SK-N-SH (cell line): ENCODE measurements around the gene MPV17L2. TPM values are rescaled to one million over a fixed set of nuclear protein-coding genes. Genes with fewer than 3 reads are reported as not detected.

Experiments used
- CTCF ChIA-PET: fragments of 300-600, 350-600 bp; formaldehyde crosslinking; extraction: SDS; loops from one replicate; lab custom pipeline; 2021; lab: Yijun Ruan, JAX
- POLR2A ChIA-PET: fragments of 350-600 bp; sonication (Branson Sonifier 250); formaldehyde crosslinking; extraction: SDS; loops from one replicate; lab custom pipeline; 2020; ENCODE audit warnings: antibody characterized with exemption, inconsistent platforms; lab: Yijun Ruan, JAX
- DNase-seq: peaks from one replicate; pipeline ENCODE4 v3.0.0; 2012
- H2AFZ ChIP-seq: fragments of 200-600 bp; sonication (generic); 2 replicates; pipeline ENCODE4 v1.8.1; 2016; ENCODE audit warnings: antibody characterized with exemption, mild to moderate bottlenecking, low read depth
- H3F3A ChIP-seq: fragments of 200-600 bp; sonication (generic); replicated peaks from 2 replicates; pipeline ENCODE3; 2016; ENCODE audit warnings: antibody characterized with exemption, mild to moderate bottlenecking; ENCODE audit not compliant: insufficient read depth
- H3K27ac ChIP-seq, 2 experiments: fragments of 200-500 bp in 1 of 2; fragments of 200-600 bp in 1 of 2; sonication (Bioruptor generic) in 1 of 2; sonication (generic), shearing (Covaris generic) in 1 of 2; 2 replicates each; pipeline versions ENCODE4 v1.5.1 to v1.6.1; 2014 to 2016; ENCODE audit warnings: low read depth in 2 of 2, inconsistent platforms in 1 of 2, low read length in 1 of 2, mild to moderate bottlenecking in 1 of 2, mixed read lengths in 1 of 2
- H3K27me3 ChIP-seq: fragments of 200-600 bp; sonication (generic), shearing (Covaris generic); 2 replicates; pipeline ENCODE4 v1.6.1; 2016; ENCODE audit warnings: mixed run types; ENCODE audit not compliant: insufficient read depth
- H3K36me3 ChIP-seq, 2 experiments: fragments of 200-500 bp in 1 of 2; fragments of 200-600 bp in 1 of 2; sonication (Bioruptor generic) in 1 of 2; sonication (generic) in 1 of 2; replicated peaks in 1 of 2; 2 replicates each; pipeline versions ENCODE3 to v1.5.1; 2014 to 2016; ENCODE audit warnings: low read length in 1 of 2, mild to moderate bottlenecking in 1 of 2; ENCODE audit not compliant: insufficient read depth in 2 of 2, control insufficient read depth in 1 of 2
- H3K4me1 ChIP-seq, 2 experiments: fragments of 200-500 bp in 1 of 2; fragments of 200-600 bp in 1 of 2; sonication (Bioruptor generic) in 1 of 2; sonication (generic), shearing (Covaris generic) in 1 of 2; 2 replicates each; pipeline versions ENCODE4 v1.5.1 to v1.6.1; 2014 to 2016; ENCODE audit warnings: low read depth in 1 of 2, low read length in 1 of 2, mixed run types in 1 of 2; ENCODE audit not compliant: insufficient read depth in 2 of 2, control insufficient read depth in 1 of 2
- H3K4me2 ChIP-seq: fragments of 200-600 bp; sonication (generic), shearing (Covaris generic); 2 replicates; pipeline ENCODE4 v1.6.1; 2017; ENCODE audit warnings: mixed run types
- H3K4me3 ChIP-seq, 2 experiments: fragments of 200-500 bp in 1 of 2; fragments of 200-600 bp in 1 of 2; sonication (Bioruptor generic) in 1 of 2; sonication (generic), shearing (Covaris generic) in 1 of 2; 2 replicates each; pipeline versions ENCODE4 v1.5.1 to v1.8.1; 2014 to 2016; ENCODE audit warnings: low read depth in 2 of 2, inconsistent platforms in 1 of 2, low read length in 1 of 2, mild to moderate bottlenecking in 1 of 2, mixed read lengths in 1 of 2, moderate library complexity in 1 of 2
- H3K79me2 ChIP-seq: fragments of 200-600 bp; sonication (generic); 2 replicates; pipeline ENCODE4 v1.8.1; 2017; ENCODE audit warnings: mild to moderate bottlenecking; ENCODE audit not compliant: insufficient read depth
- H3K9ac ChIP-seq: fragments of 200-600 bp; sonication (generic); 2 replicates; pipeline ENCODE4 v1.6.1; 2017; ENCODE audit warnings: mixed run types
- H3K9me2 ChIP-seq: fragments of 200-600 bp; sonication (generic); 2 replicates; pipeline ENCODE4 v1.6.1; 2017; ENCODE audit warnings: mixed run types
- H3K9me3 ChIP-seq: fragments of 200-600 bp; sonication (generic); 2 replicates; pipeline ENCODE4 v1.6.1; 2017; ENCODE audit warnings: mixed run types, mild to moderate bottlenecking, moderate library complexity
- H4K20me1 ChIP-seq: fragments of 200-600 bp; sonication (generic); 2 replicates; pipeline ENCODE4 v1.6.1; 2017; ENCODE audit warnings: mild to moderate bottlenecking, mixed run types; ENCODE audit not compliant: insufficient read depth
- ELF1 ChIP-seq: IDR thresholded peaks from 2 replicates; pipeline ENCODE4 v1.4.0; 2012
- EP300 ChIP-seq, 2 experiments: IDR thresholded peaks; 2 replicates each; pipeline versions ENCODE4 v1.4.0 to v1.6.1; 2012; ENCODE audit warnings: borderline replicate concordance in 1 of 2, low read depth in 1 of 2, low read length in 1 of 2
- FOSL2 ChIP-seq: IDR thresholded peaks from 2 replicates; pipeline ENCODE4 v1.4.0; 2012; ENCODE audit warnings: low read depth, mild to moderate bottlenecking, moderate library complexity, borderline replicate concordance
- FOXJ3 ChIP-seq: sonication (generic); formaldehyde crosslinking; IDR thresholded peaks from 2 replicates; pipeline ENCODE4 v1.5.1; 2020; ENCODE audit warnings: mild to moderate bottlenecking, missing genetic modification reagents
- GABPA ChIP-seq: IDR thresholded peaks from 2 replicates; pipeline ENCODE4 v1.4.0; 2012; ENCODE audit warnings: low read depth, mild to moderate bottlenecking
- GATA2 ChIP-seq: sonication (generic); formaldehyde crosslinking; IDR thresholded peaks from 2 replicates; pipeline ENCODE4 v1.5.0; 2020; ENCODE audit warnings: mild to moderate bottlenecking, missing genetic modification reagents
- JUND ChIP-seq: IDR thresholded peaks from 2 replicates; pipeline ENCODE4 v1.4.0; 2012
- MAX ChIP-seq: IDR thresholded peaks from 2 replicates; pipeline ENCODE4 v1.4.0; 2012; ENCODE audit warnings: low read depth
- MEF2A ChIP-seq: IDR thresholded peaks from 2 replicates; pipeline ENCODE4 v1.4.0; 2012; ENCODE audit warnings: low read depth, borderline replicate concordance
- MXI1 ChIP-seq: IDR thresholded peaks from 2 replicates; pipeline ENCODE4 v1.6.1; 2012; ENCODE audit warnings: mild to moderate bottlenecking, low read depth, low read length, improper control_type of control experiment
- NFIC ChIP-seq: IDR thresholded peaks from 2 replicates; pipeline ENCODE4 v1.4.0; 2012; ENCODE audit warnings: borderline replicate concordance
- NRF1 ChIP-seq: IDR thresholded peaks from 2 replicates; pipeline ENCODE4 v1.6.1; 2012; ENCODE audit warnings: low read depth, mild to moderate bottlenecking, low read length
- RAD21 ChIP-seq: IDR thresholded peaks from 2 replicates; pipeline ENCODE4 v1.6.1; 2012; ENCODE audit warnings: mild to moderate bottlenecking, low read length
- RCOR1 ChIP-seq: fragments of 150-350 bp; IDR thresholded peaks from 2 replicates; pipeline ENCODE4 v1.6.1; 2017; ENCODE audit warnings: antibody characterized with exemption, low read length
- RFX5 ChIP-seq: IDR thresholded peaks from 2 replicates; pipeline ENCODE4 v1.6.1; 2012; ENCODE audit warnings: mild to moderate bottlenecking, improper control_type of control experiment, low read length
- SIN3A ChIP-seq: IDR thresholded peaks from 2 replicates; pipeline ENCODE4 v1.6.1; 2012; ENCODE audit warnings: low read depth, mild to moderate bottlenecking, low read length, moderate library complexity, borderline replicate concordance
- TCF12 ChIP-seq: IDR thresholded peaks from 2 replicates; pipeline ENCODE4 v1.4.0; 2012
- USF1 ChIP-seq: IDR thresholded peaks from 2 replicates; pipeline ENCODE4 v1.4.0; 2012; ENCODE audit warnings: low read depth, borderline replicate concordance
- YY1 ChIP-seq: IDR thresholded peaks from 2 replicates; pipeline ENCODE4 v1.4.0; 2012; ENCODE audit warnings: low read depth, mild to moderate bottlenecking
- WGBS: methylation state at CpG from one replicate; pipeline ENCODE4 v1.1.6; 2017; ENCODE audit warnings: low lambda C conversion rate; 5-methylcytosine and 5-hydroxymethylcytosine counted together
- polyA plus RNA-seq, 3 experiments: library from polyadenylated mRNA; depleted of rRNA; stranded (reverse); fragments of >200 nt; gene quantifications; 2 replicates each; pipeline ENCODE4 v1.2.3, GENCODE V29; 2012

Gene MPV17L2
- polyA plus RNA-seq, 1 of the 3 experiments (the other 2 are of a cell fraction): 17.5 TPM

GRCh38 chr19:18219911-18220631 lies 27.1 kb downstream of the MPV17L2 start:
- peaks cover 0 to 8% of the 10 kb centered on the region in 2 experiments; a peak in 1 of 4 replicates for H3K4me1 ChIP-seq
- H4K20me1 ChIP-seq: no peaks in the 10 kb centered on the region
- no peak for TF ChIP-seq FOSL2
- no peak for TF ChIP-seq TCF12
- TF ChIP-seq MAX: no peak
- no peak for TF ChIP-seq YY1
- TF ChIP-seq RAD21: no peak
- no peaks in the 10 kb centered on the region for H3F3A ChIP-seq
- H3K9ac ChIP-seq: no peak overlapping the region
- H3K9me2 ChIP-seq: no peaks in the 10 kb centered on the region
- H3K4me3 ChIP-seq: no peak overlapping the region
- no peaks in the 10 kb centered on the region for H3K9me3 ChIP-seq
- ChIA-PET POLR2A (interaction anchor here (0.6 kb wide), 1 partner anchor 59 kb away, joined by 4 read pairs; no protein-coding TSS in a partner anchor), CTCF (interaction anchor here (0.8 to 9.4 kb wide), 8 partner anchors 11 to 107 kb away, joined by 3 to 81 read pairs (median 5); a partner anchor contains a TSS)
- H3K27ac ChIP-seq: no peak overlapping the region
- H3K27me3 ChIP-seq: no peaks in the 10 kb centered on the region
- H3K4me2 ChIP-seq: no peak overlapping the region
- no peak for DNase-seq
- no peaks in the 10 kb centered on the region for H3K79me2 ChIP-seq
- H3K36me3 ChIP-seq: no peaks in the 10 kb centered on the region
- no peak overlapping the region for H2AFZ ChIP-seq
- WGBS: 64% methylated on average over 20 of the region's 28 CpGs

- DNase-seq: no peak
- no peaks in the 10 kb centered on the region for H3K36me3 ChIP-seq
- H3K79me2 ChIP-seq: no peaks in the 10 kb centered on the region
- CTCF ChIA-PET: interaction anchor here (0.8 to 9.4 kb wide), 8 partner anchors 12 to 107 kb away, joined by 3 to 81 read pairs (median 5); a partner anchor contains a TSS
- no peaks in the 10 kb centered on the region for H3K9me2 ChIP-seq
- peaks cover 0 to 15% of the 10 kb centered on the region in 2 experiments; a peak in 1 of 4 replicates for H3K4me1 ChIP-seq
- H4K20me1 ChIP-seq: no peaks in the 10 kb centered on the region
- H3K9ac ChIP-seq: no peak overlapping the region
- no peak overlapping the region for H2AFZ ChIP-seq
- H3K27ac ChIP-seq: no peak overlapping the region
- no peak overlapping the region for H3K4me3 ChIP-seq
- POLR2A ChIA-PET: no interaction called here
- TF ChIP-seq GABPA: no peak
- TF ChIP-seq RFX5: no peak
- TF ChIP-seq GATA2 (CRISPR knock-in tag): no peak
- no peak for TF ChIP-seq EP300 (IDR thresholded peaks at IDR 0.05; ENCODE audit: borderline replicate concordance in 1 of 2, low read depth in 1 of 2, low read length in 1 of 2)
- no peak for TF ChIP-seq YY1
- no peak for TF ChIP-seq FOXJ3
- TF ChIP-seq MXI1: no peak
- TF ChIP-seq RCOR1: no peak
- no peak for TF ChIP-seq JUND
- no peak for TF ChIP-seq NFIC
- TF ChIP-seq SIN3A: no peak
- no peak for TF ChIP-seq USF1
- TF ChIP-seq RAD21: no peak
- TF ChIP-seq MEF2A: no peak
- TF ChIP-seq MAX: no peak
- TF ChIP-seq ELF1: no peak
- TF ChIP-seq NRF1: no peak
- TF ChIP-seq, all 33 proteins: peak for 0
- Histone ChIP-seq H3K4me2 (no peak overlapping the region), H3F3A (no peaks in the 10 kb centered on the region), H3K27me3 (no peaks in the 10 kb centered on the region), H3K9me3 (no peaks in the 10 kb centered on the region)
- 19% methylated on average over 23 of the region's 33 CpGs for WGBS
These were observed 27.7 kb downstream of the MPV17L2 start for GRCh38 chr19:18220632-18221275.
